D721Med (cell line): ENCODE results near the gene GPC6.
A peak's percentile ranks its signal among the peaks of the same experiment; 100 is the strongest.

Source experiments
- DNase-seq: peaks from one replicate; pipeline ENCODE4 v3.0.0; 2011; ENCODE audit warnings: low spot score; ENCODE audit not compliant: insufficient read length
- FAIRE-seq: peaks from 2 replicates; lab custom pipeline; 2011; peaks lifted over from hg19 to GRCh38; lab: Jason Lieb, UNC
- TF ChIP-seq, protein P1 (sequence below): IDR thresholded peaks from 2 replicates; pipeline ENCODE4 v1.5.1; 2012; ENCODE audit warnings: mild to moderate bottlenecking, control low read depth; ENCODE audit not compliant: insufficient read depth; ENCODE audit errors: missing control alignments

Gene GPC6

DNA sequence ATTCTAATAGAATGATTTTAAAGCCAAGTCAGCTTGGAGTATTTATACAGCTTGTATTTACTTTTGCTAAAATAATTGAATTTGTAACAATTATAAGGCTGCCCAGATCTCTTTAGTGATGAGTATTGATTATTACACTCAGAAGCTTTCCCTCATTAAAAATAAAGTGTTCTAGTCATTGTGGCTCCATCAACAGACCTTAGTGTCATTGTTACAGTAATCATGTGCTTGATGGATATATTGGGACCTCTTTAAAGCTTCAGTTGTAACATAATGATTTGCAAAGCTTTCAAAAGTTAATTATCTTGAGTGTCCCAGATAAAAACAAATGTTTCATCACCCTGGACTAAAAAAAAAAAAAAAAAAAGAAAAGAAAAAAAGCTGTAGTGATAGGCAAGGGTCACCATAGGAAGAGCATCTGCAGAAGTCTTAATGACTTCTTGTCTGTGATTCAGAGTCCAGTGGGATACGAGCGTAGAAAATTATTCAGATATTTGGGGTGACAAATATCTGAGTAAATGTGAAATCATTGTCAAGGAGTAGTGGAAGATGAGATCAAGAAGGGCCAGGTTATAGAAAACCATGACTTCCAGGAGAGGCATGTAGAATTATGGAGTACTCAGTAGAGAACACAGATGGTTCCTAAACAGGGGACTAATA lies 883.2 kb downstream of the GPC6 start:
- FAIRE-seq, result peak; percentile 21
- no peak for DNase-seq
- TF ChIP-seq, protein P1, sequence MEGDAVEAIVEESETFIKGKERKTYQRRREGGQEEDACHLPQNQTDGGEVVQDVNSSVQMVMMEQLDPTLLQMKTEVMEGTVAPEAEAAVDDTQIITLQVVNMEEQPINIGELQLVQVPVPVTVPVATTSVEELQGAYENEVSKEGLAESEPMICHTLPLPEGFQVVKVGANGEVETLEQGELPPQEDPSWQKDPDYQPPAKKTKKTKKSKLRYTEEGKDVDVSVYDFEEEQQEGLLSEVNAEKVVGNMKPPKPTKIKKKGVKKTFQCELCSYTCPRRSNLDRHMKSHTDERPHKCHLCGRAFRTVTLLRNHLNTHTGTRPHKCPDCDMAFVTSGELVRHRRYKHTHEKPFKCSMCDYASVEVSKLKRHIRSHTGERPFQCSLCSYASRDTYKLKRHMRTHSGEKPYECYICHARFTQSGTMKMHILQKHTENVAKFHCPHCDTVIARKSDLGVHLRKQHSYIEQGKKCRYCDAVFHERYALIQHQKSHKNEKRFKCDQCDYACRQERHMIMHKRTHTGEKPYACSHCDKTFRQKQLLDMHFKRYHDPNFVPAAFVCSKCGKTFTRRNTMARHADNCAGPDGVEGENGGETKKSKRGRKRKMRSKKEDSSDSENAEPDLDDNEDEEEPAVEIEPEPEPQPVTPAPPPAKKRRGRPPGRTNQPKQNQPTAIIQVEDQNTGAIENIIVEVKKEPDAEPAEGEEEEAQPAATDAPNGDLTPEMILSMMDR, result no peak

DNA sequence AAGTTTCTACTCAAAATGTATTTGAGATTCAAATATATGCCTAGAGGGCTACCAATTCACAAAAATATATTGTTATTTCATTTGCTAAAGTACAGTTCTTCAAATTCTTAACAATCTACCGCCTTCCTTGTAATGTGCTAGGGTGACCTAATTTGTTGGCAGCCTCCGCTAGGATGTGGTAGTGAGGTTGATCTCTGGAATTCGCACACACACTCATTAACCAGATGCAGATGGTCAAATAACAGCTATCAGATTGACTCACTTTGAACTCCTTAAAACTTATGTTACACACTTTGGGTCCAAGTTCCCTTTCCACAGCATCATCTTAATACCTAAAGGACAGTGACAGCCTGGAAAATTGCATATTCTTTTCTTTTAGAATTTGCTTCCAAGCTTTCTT lies 885.6 kb downstream of the GPC6 start:
- FAIRE-seq (no peak), DNase-seq (no peak)
- TF ChIP-seq, protein P1, result no peak

DNA sequence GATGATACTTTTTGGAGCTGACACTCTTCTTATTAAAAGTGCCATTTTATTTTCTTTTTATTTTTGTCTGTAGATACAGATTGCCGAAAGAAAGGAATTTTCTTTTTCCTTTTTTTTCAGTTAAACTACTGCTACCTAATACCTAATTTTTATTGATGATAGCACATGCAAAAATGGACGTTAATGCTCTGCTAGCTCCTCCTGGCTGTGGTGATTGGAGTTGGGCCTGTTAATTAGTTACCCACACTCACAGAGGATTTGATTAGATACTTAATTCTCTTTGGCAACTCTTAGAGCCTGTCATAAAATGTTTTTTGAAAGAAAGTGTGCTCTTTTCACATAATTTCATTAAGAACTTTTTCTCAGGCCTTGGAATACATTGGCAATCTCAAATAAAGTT lies 886.1 kb downstream of the GPC6 start:
- TF ChIP-seq, protein P1, result no peak
- DNase-seq (no peak), FAIRE-seq (no peak)

DNA sequence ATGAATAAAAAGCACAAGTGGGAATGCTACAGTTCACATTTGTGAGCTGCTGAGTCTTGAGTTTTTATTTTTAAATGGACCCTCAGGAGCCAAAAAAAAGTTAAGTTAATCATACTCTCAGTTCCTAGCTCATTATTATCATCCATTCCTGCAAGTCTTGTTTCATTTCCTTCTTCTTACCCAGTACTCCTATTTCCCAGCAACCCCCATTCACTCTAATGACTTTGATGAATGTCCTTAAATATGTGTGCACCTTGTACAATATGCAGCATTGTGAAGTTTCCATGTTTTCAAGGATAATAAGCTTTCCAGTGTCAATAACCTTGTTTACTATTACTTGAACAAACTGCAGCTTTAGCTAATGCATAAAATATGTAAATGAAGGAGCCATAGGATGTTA lies 886.6 kb downstream of the GPC6 start:
- TF ChIP-seq, protein P1, result no peak
- DNase-seq (no peak), FAIRE-seq (no peak)

DNA sequence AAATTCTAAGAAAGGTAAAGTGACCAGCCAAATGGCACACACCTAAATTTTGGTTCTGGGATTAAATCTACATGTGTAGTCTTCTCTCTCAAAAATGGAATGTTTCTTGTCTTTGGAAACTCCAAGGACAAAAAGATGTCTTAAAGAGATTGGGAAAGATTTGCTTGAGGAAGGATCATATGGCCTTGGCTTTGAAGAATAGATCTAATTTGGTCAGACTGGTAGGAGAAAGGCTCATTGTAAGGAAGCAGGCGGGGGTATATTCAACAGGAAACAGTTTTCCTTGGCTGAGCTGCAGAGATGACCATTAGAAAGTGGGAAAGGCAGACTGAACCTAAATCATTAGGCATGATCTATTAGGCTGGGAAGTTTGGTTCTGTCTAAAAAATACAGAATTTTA lies 887.6 kb downstream of the GPC6 start:
- FAIRE-seq, result no peak
- DNase-seq, result no peak
- TF ChIP-seq, protein P1, result no peak

DNA sequence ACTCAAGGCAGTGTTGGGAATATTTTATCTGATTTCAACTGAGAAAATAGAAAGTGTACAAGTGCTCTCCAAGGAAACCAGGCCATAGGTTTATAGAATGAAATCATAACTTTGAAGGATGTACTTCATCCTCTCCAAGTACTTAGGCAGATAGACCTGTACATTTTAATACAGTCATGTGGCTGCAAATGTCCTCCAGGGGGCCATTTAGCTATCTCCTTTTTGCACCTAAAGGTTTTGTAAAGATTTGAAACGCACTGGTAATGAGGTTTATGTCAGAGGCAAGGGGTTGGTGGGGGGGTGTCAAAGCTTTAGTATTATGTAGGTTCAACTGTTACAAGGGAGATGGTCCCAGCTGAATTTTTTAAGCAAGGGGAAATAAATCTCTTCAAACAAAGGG lies 888.4 kb downstream of the GPC6 start:
- TF ChIP-seq, protein P1, result no peak
- FAIRE-seq, result no peak
- DNase-seq, result no peak

DNA sequence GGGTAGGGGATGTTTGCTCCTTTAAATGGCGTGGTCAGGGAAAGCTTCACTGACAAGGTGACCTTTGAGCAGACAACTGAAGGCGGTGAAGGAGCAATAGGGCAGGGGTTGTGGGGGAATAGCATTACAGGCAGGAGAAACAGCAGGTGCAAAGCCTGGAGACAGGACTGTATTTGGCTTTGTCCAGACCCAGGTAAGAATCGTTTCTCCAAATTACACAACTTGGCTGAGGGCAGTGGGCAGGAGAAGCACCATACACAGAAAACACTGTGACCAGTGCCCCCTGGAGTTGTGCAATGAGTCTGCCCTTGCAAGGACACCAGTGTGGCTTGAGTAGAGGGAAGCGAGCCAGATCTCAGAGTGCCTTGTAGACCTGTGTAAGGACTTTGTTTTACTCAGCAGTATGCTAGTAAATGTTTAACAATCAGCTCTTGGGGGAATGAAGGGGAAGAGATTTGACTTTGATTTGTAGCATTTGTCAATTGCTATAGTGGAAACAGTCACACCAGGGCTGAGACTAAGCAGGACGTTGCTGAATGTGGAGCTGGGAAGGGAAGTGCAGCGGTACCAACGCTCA lies 892.8 kb downstream of the GPC6 start:
- DNase-seq (no peak), FAIRE-seq (no peak)
- TF ChIP-seq, protein P1, result no peak
